Fibroblast of pulmonary artery (primary cell): ENCODE results near the gene AMPD2.

ENCODE experiments used
- DNase-seq: peaks from one replicate; pipeline ENCODE4 v3.0.0-alpha.2; 2010; ENCODE audit warnings: low read depth
- H3K4me3 ChIP-seq: replicated peaks from 2 replicates; pipeline ENCODE4 v1.5.1; 2011; ENCODE audit warnings: low read depth, mild to moderate bottlenecking, control low read depth, low read length, moderate library complexity
- CTCF ChIP-seq: IDR thresholded peaks from 2 replicates; pipeline ENCODE4 v1.5.1; 2011; ENCODE audit warnings: mild to moderate bottlenecking, control low read depth, low read length, inconsistent platforms; ENCODE audit errors: missing control alignments

AMPD2 gene

GRCh38 chr1:109584766-109585165 lies 34.9 kb upstream of the AMPD2 start:
- no peak overlapping the region for H3K4me3 ChIP-seq
- TF ChIP-seq CTCF = no peak
- DNase-seq = no peak

- H3K4me3 ChIP-seq = no peak overlapping the region
- no peak for TF ChIP-seq CTCF
- no peak for DNase-seq
These were observed 33.6 kb upstream of the AMPD2 start for GRCh38 chr1:109586055-109586454.

- no peak for TF ChIP-seq CTCF
- no peak for DNase-seq
- H3K4me3 ChIP-seq = no peak overlapping the region
These were observed 30.5 kb upstream of the AMPD2 start for GRCh38 chr1:109589177-109589576.

GRCh38 chr1:109589679-109590078 lies 30.0 kb upstream of the AMPD2 start:
- no peak for TF ChIP-seq CTCF
- no peak overlapping the region for H3K4me3 ChIP-seq
- no peak for DNase-seq

GRCh38 chr1:109592916-109593315 lies 26.7 kb upstream of the AMPD2 start:
- no peak for TF ChIP-seq CTCF
- DNase-seq = no peak
- no peak overlapping the region for H3K4me3 ChIP-seq

- DNase-seq = peak; percentile 54
- H3K4me3 ChIP-seq = no peak overlapping the region
- TF ChIP-seq CTCF = no peak
These were observed 24.1 kb upstream of the AMPD2 start for GRCh38 chr1:109595531-109595930.

- no peak for DNase-seq
- H3K4me3 ChIP-seq = no peak overlapping the region
- no peak for TF ChIP-seq CTCF
These were observed 21.5 kb upstream of the AMPD2 start for GRCh38 chr1:109598156-109598555.
